ENCODE results near the gene ALKBH7.
A peak's percentile ranks its signal among the peaks of the same experiment; 100 is the strongest.

DNA sequence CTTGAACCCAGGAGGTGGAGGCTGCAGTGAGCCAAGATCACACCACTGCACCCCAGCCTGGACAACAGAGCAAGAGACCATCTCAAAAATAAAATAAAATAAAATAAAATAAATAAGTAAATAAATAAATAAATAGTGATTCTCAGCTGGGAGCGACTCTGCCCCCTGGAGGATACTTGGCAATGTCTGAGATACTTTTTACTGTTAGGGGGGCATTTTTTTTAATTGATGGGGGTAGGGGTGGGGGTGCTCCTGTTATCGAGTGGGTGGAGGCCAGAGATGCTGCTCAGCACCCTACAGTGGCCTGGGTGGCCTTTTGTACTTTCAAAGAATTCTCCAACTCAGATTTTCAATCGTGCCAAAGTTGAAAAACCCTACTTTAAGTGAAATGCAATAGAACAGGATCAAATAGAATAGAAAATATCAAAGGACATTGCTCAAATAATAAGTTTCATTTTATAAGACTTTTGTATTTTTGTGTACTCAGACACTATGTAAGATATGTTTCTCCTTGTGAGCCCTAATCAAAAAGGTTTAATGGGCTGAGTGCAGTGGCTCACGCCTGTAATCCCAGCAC is 18.4 kb upstream of the ALKBH7 start:
- TF ChIP-seq, protein P1, sequence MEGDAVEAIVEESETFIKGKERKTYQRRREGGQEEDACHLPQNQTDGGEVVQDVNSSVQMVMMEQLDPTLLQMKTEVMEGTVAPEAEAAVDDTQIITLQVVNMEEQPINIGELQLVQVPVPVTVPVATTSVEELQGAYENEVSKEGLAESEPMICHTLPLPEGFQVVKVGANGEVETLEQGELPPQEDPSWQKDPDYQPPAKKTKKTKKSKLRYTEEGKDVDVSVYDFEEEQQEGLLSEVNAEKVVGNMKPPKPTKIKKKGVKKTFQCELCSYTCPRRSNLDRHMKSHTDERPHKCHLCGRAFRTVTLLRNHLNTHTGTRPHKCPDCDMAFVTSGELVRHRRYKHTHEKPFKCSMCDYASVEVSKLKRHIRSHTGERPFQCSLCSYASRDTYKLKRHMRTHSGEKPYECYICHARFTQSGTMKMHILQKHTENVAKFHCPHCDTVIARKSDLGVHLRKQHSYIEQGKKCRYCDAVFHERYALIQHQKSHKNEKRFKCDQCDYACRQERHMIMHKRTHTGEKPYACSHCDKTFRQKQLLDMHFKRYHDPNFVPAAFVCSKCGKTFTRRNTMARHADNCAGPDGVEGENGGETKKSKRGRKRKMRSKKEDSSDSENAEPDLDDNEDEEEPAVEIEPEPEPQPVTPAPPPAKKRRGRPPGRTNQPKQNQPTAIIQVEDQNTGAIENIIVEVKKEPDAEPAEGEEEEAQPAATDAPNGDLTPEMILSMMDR (conservative IDR thresholded peaks at IDR 0.05; ENCODE audit: low read depth, low read length), result peak; percentile 61
- no peak for TF ChIP-seq EZH2 (IDR thresholded peaks at IDR 0.05; ENCODE audit: low read length, unreplicated experiment)

Data from PC-3 (cell line).